Esophagus squamous epithelium (tissue), 4 donors: Measurements from ENCODE around the gene ZNF474.

Experiments used
- POLR2A ChIP-seq, 4 donors: fragments of 450-650 bp; IDR thresholded peaks; one replicate each; pipeline ENCODE4 v1.6.1; 2017; ENCODE audit warnings: antibody characterized with exemption in 4 of 4, mild to moderate bottlenecking in 4 of 4, moderate library complexity in 3 of 4
- TF ChIP-seq, protein P1 (sequence below), 6 experiments: fragments of 450-650 bp in 4 of 6; fragments of 200-600 bp in 2 of 6; sonication (generic) in 2 of 6; IDR thresholded peaks; one replicate each; pipeline ENCODE4 v1.5.1; 2016 to 2019; ENCODE audit warnings: antibody characterized with exemption in 6 of 6, mild to moderate bottlenecking in 4 of 6, moderate library complexity in 4 of 6

DNA sequence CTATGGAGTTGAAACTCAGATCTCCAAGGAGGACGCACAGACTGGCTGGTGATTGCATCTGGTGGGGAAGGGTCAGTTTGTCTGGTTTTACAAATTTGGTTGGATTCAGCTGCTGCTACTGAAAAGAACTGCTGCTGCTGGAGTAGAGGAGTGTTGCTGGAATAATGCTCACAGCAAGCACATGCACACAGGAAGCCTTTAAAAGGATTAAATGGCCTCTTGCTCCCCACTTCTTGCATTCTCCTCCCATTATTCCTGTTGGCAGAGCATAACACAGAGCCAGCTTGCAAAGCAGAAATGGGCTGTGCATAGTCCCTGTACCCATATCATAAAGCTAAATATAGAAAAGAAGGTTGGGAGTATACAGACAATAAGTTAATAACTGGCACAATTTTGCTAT, 16.6 kb downstream of the ZNF474 start:
- no peak for TF ChIP-seq POLR2A (IDR thresholded peaks at IDR 0.05)
- TF ChIP-seq, protein P1, sequence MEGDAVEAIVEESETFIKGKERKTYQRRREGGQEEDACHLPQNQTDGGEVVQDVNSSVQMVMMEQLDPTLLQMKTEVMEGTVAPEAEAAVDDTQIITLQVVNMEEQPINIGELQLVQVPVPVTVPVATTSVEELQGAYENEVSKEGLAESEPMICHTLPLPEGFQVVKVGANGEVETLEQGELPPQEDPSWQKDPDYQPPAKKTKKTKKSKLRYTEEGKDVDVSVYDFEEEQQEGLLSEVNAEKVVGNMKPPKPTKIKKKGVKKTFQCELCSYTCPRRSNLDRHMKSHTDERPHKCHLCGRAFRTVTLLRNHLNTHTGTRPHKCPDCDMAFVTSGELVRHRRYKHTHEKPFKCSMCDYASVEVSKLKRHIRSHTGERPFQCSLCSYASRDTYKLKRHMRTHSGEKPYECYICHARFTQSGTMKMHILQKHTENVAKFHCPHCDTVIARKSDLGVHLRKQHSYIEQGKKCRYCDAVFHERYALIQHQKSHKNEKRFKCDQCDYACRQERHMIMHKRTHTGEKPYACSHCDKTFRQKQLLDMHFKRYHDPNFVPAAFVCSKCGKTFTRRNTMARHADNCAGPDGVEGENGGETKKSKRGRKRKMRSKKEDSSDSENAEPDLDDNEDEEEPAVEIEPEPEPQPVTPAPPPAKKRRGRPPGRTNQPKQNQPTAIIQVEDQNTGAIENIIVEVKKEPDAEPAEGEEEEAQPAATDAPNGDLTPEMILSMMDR (IDR thresholded peaks at IDR 0.05): no peak
